Measurements from ENCODE around the gene USO1. TPM values are rescaled to one million over a fixed set of nuclear protein-coding genes. Genes with fewer than 3 reads are reported as not detected.
"Not testable (repeated sequence)": the region's sequence is repeated elsewhere in the genome, so short reads cannot be mapped to it uniquely, and the experiment has no call there.

The USO1 gene
- total and polyA plus RNA-seq, 3 donors from 2014 or later = 53.3 to 64.6 (median 57.5) TPM

GRCh38 chr4:75714704-75715103, 9.7 kb upstream of the USO1 start:
- no peak overlapping the region for H3K4me3 ChIP-seq
- no peak for DNase-seq
- H3K27ac ChIP-seq = peak overlapping the region in 1 of 2 donors; percentile 1
- no peaks in the 10 kb centered on the region for H3K27me3 ChIP-seq
- WGBS, 2 donors = 29 to 42% methylated on average over 1 of the region's 1 CpG
- no peaks in the 10 kb centered on the region for H3K9me3 ChIP-seq
- TF ChIP-seq POLR2A (IDR thresholded peaks at IDR 0.05) (no peak), CTCF (IDR thresholded peaks at IDR 0.05) (no peak)
- intact Hi-C loops (cut with DNase I; ENCODE audit: low total_unique reads) = no loop called here
- H3K4me1 ChIP-seq = peaks cover 8% of the 10 kb centered on the region
- no peaks in the 10 kb centered on the region for H3K36me3 ChIP-seq (ENCODE audit: low read depth, missing control alignments)

GRCh38 chr4:75715105-75715799, 9.1 kb upstream of the USO1 start:
- 41 to 44% methylated on average over 4 of the region's 4 CpGs for WGBS, 2 donors
- TF ChIP-seq POLR2A (IDR thresholded peaks at IDR 0.05) (no peak), CTCF (IDR thresholded peaks at IDR 0.05) (no peak)
- DNase-seq = no peak
- H3K4me1 ChIP-seq = peaks cover 8% of the 10 kb centered on the region
- H3K27me3 ChIP-seq = no peaks in the 10 kb centered on the region
- H3K27ac ChIP-seq = peak overlapping the region in 1 of 2 donors; percentile 1
- intact Hi-C loops (cut with DNase I; ENCODE audit: low total_unique reads) = no loop called here
- H3K4me3 ChIP-seq = no peak overlapping the region
- H3K36me3 ChIP-seq (ENCODE audit: low read depth, missing control alignments) = no peaks in the 10 kb centered on the region
- H3K9me3 ChIP-seq = no peaks in the 10 kb centered on the region

GRCh38 chr4:75716054-75716453, 8.3 kb upstream of the USO1 start:
- not testable (repeated sequence) for DNase-seq; H3K36me3 ChIP-seq (ENCODE audit: low read depth, missing control alignments)
- WGBS, 2 donors = 91 to 97% methylated on average over 3 of the region's 3 CpGs

GRCh38 chr4:75717408-75717807, 7.0 kb upstream of the USO1 start:
- Histone ChIP-seq H3K4me1 (peaks cover 8% of the 10 kb centered on the region), H3K27me3 (no peaks in the 10 kb centered on the region), H3K4me3 (no peak overlapping the region), H3K27ac (no peak overlapping the region), H3K36me3 (ENCODE audit: low read depth, missing control alignments) (no peaks in the 10 kb centered on the region), H3K9me3 (no peaks in the 10 kb centered on the region)
- no peak for TF ChIP-seq POLR2A (IDR thresholded peaks at IDR 0.05)
- TF ChIP-seq CTCF (IDR thresholded peaks at IDR 0.05) = no peak
- DNase-seq = no peak
- WGBS, 2 donors = 82 to 94% methylated on average over 1 of the region's 1 CpG
- intact Hi-C loops (cut with DNase I; ENCODE audit: low total_unique reads) = no loop called here

More at GRCh38 chr4:75716054-75716453, 8.3 kb upstream of the USO1 start:
- H3K4me3 ChIP-seq; H3K27me3 ChIP-seq; H3K27ac ChIP-seq; H3K4me1 ChIP-seq; H3K9me3 ChIP-seq; intact Hi-C loops (cut with DNase I; ENCODE audit: low total_unique reads): not testable (repeated sequence)

GRCh38 chr4:75718529-75718928, 5.8 kb upstream of the USO1 start:
- Histone ChIP-seq H3K36me3 (ENCODE audit: low read depth, missing control alignments) (no peaks in the 10 kb centered on the region), H3K27me3 (no peaks in the 10 kb centered on the region), H3K4me1 (peaks cover 16% of the 10 kb centered on the region), H3K9me3 (no peaks in the 10 kb centered on the region), H3K27ac (no peak overlapping the region), H3K4me3 (no peak overlapping the region)
- TF ChIP-seq CTCF (IDR thresholded peaks at IDR 0.05) (no peak), POLR2A (IDR thresholded peaks at IDR 0.05) (no peak)
- WGBS, 2 donors = 76 to 82% methylated on average over 2 of the region's 2 CpGs
- DNase-seq = no peak
- intact Hi-C loops (cut with DNase I; ENCODE audit: low total_unique reads) = no loop called here

All from testis (tissue), 3 donors.